ENCODE measurements around the gene PRPSAP1.
A peak's percentile ranks its signal among the peaks of the same experiment; 100 is the strongest.

PRPSAP1 gene, protein sequence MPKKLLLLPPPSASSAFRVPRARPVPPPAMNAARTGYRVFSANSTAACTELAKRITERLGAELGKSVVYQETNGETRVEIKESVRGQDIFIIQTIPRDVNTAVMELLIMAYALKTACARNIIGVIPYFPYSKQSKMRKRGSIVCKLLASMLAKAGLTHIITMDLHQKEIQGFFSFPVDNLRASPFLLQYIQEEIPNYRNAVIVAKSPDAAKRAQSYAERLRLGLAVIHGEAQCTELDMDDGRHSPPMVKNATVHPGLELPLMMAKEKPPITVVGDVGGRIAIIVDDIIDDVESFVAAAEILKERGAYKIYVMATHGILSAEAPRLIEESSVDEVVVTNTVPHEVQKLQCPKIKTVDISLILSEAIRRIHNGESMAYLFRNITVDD

DNA sequence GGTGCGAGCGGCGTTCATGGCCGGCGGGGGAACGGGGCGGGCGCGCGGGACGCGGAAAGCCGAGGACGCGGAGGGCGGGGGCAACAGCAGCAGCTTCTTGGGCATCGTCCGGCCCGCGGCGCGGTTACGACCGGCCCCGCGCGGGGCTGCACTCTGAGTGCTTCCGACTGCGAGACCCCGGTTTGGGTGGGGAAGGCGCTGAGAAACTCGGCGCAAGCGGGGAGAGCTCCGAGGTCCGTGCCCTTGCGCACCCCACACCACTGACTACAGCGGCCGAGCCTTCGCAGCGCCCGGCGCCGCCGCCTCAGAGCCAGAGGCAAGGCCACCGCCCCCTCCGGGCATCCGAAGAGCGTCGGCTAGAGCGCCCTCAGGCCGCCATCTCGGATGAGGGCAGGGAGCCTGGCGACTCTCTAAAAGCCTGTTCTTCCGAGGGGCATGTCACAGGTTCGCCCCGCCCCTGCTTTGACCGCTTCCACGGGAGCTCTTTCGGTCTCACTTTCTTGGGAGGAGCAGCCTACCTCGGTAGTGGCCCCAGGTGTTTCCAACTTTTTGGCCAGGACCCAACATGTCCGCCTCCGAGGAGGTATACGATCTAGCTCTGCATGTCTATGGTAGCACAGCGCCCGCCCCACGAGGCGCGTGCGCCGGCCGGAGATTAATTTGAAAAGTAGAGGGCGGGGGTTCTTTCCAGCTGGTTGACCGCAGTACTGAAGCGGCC, at the start of gene PRPSAP1:
TSS of gene PRPSAP1 (minus strand) at position 318 of the 718 bp plus-strand sequence. CDS start at position 105, 213 bp downstream.
- DNase-seq: peak; percentile 96

DNA sequence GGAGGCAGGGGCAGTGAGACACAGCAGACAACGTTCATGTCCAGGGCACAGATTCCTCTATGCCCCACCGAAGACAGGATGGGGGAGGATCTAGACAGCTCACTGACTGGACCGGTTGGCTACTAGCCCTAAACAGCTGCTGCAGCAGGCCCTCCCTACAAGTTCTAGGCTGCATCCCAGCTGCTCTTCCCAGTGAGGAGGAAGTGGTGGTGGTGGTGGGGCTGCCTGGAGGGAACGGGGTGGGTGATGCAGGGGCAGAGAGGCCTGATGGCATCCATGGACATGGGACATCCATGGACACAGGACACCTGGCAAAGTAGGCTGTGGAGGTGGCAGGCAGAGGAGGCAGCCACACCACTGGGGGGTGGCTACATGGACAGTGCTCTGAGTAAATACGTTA, 49.0 kb upstream of the PRPSAP1 start:
- DNase-seq: no peak

DNA sequence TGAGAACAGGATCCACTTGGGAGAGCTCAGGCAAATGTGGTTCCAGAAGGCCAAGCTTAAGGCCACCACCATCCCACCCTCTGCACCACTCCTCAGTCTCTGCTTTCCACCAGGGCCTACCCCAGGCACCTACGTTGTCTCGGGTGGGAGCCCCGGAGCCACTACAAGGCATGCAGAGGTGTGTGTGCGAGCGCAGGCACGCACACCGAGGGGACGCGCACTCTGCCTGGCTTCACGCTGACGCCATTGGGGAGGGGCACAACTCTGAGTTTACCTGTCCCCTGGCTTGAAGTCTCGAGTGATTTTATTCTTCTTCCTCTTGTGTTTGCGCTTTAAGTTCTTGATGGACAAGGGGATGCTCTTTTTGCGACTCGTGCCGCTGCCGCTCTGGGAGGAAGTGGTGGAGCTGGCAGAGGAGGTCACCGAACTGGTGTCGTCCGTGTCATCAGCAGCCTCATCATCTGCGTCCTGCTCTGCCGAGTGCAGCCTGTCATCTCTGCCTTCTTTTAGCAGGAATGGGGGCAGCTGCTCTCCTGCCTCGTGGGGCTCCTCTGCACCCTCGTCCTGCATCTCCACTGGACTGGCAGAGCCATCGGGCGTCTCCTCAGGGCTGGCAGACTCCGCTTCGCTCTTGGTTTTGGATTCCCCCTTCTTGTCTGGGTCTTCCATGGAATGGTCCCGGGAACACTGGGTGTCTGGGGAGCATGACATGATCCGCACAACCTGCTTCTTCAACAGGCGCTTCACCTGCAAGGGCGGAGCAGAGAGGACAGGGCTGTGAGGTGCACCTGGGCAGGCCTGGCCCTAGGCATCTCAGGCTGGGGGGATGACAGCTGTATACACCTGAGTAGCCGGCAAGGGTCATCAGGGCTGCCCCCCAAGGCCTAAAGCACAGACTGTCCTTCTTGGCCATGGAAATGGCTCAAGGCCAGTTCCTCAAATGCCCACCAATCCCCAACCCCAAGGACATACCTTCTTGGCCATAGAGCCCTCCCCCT, 45.8 kb upstream of the PRPSAP1 start:
- no peak for DNase-seq

DNA sequence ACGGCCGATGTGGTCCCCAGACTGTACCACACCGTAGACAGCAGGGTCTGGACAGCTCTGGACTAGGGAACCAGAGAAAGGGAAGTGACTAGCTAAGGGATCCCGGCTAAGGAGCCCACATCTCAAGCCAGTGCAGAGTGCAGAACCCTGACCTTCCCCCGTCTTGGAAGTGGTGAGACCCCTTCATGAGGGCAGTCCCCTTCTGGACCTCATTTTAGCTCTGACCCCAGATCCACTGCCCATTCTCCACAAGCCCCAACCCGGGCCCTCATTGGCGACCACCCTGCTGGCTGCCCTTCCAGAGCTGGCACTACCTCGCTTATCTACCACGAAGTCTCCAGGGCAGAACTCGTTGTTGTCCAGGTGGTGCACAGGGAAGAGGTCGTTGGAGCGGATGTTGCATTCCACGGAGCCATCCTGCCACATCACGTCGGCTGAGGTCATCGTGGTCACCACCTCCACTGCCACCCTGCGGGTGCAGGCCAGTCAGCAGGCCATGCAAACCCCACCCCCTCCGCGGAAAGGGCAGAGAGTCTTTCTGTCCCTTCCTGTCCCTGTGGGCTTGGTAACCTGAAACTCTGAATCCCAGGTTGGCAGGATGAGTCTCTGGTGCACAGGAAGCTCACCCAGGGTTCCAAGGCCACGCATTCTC, 44.9 kb upstream of the PRPSAP1 start:
- DNase-seq: peak in 1 of 2 experiments; percentile 25

DNA sequence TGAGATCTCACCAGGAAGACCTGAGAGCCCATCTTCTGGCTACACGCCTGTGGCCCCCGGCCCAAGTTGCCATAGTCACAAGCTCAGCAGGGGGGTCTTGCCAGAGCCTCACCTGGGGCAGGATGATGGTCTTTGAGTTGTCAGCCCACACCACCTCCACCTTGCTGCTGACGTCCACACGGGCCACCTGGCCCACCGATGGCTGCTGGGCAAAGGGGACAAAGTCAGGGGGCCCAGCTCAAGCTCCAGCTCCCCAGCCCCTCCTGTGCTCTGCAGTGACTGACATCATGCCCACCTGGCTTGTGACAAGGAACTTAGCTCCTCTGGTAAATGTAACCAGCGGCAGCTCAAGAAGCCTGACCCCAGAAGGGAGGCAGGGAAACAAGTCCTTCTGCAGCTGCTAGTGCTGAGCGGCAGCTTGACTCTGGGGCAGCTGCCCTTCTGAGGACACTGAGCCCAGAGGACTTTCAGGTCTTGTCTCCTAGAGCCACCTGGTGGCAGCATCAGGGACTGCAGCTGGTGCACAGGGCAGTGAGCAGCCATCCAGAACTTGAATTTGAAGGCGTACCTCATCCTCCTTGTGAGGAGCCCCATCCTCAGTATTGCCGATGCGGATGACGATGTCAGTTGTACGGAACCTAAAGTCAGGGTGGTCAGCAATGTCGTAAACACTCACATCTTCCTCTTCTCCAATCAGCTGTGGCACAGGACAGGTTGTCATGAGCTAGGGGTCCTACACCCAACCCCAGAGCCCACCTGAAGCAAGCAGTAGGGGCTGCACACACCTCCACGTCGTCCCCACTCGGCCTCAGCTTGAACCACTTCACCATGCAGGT, 44.2 kb upstream of the PRPSAP1 start:
- peak; percentile 81 to 85 for DNase-seq

DNA sequence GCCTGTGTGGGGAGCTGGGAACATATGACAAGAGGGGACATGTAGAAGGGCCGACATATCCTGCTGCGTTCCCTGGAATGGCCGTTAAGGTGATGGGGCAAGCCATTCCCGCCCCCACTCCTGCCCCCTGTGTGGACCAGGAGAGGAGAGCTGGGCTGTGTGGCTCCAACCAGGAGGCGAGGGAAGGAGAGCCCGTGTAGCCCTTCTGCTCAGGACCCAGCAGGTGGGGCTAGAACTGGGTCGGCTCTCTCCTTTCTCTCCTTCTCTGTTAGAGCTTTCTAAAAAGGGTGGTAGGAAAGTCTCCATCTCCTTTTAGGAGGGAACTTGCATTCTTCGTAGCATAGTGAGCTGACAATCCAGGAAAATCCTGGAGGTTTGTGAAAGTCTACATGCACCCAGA, 43.5 kb upstream of the PRPSAP1 start:
- DNase-seq: peak; percentile 20 to 22

DNA sequence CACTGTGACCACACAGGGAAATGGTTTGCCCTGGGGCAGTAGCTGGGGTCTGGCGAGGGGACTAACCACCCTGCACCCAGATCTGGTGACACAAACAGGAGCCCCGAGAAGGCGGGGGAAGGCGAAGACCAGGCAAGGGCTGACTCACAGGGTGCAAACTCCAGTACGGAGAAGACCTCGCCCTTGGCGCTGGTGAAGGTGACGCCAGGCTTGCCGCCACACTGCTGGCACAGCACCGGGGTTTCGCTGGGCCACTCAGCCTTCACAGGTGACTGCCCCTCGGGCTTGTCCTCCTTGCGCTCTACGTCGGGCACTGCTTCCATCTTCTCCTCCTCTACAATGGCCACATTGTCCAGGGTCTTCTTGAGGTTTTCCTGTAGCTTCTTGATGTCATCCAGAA, 42.3 kb upstream of the PRPSAP1 start:
- no peak for DNase-seq

DNA sequence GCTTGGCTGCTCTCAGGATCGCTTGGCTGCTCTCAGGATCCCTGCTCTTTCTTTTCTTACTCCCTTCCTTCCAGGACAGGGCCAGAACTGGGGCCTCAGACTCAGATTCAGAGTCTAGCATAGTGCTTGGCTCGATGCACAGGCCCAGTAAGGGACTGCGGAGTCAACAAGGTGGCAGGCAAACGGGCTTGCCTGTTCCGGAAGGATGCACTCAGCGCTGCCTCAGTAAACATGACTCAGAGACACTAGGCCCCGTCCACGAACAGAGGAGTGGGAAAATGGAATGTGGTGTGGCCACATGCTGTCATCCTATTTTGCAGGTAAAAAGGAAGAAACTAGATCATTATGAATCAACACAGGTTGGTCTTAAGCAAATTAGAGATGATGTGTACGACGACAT, 40.5 kb upstream of the PRPSAP1 start:
- DNase-seq: no peak

DNA sequence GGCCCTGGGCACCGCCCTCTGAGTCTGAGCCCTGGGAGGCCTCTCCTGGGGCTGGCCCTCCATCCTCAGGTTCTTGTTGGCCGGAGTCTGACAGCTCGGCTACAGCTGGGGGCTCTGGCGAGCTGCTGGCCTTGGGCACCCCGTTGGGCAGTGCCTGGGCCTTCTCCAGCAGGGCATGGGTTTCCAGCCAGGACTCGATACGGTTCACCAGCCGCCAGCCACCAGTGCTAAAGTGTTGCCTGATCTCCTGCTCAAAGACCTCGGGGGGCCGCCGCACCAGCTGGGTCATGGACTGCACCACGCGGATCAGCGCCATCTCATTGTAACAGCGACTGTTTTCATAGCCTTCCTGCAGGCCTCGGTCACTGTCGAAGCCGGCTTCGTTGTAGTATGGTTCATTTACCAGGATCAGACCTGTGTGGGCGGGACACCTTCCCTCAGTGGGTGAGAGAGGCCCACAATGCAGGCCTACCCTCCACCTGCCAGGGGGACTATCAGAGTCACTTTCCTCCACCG, 37.5 kb upstream of the PRPSAP1 start:
- DNase-seq: no peak

DNA sequence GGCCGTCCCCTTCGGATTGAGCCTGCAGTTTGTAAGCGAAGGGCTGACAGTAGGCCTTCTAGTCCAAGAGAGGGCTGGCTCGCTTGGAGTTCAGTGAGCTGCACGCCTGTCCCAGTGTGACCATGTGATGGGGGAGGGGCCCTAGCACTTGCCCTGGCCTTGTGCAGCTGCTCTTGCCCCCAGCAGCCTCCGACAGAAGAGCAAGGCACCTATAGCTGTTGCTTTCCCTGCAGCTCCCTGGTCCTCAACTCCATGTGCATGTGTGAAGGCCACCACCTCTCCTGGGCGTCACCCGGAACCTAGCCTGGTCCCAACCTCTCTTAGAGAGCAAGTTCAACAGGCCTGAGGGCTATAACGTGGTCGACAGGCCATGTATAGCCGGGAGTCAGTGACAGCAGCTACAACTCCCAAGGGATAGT, 36.3 kb upstream of the PRPSAP1 start:
- no peak for DNase-seq

DNA sequence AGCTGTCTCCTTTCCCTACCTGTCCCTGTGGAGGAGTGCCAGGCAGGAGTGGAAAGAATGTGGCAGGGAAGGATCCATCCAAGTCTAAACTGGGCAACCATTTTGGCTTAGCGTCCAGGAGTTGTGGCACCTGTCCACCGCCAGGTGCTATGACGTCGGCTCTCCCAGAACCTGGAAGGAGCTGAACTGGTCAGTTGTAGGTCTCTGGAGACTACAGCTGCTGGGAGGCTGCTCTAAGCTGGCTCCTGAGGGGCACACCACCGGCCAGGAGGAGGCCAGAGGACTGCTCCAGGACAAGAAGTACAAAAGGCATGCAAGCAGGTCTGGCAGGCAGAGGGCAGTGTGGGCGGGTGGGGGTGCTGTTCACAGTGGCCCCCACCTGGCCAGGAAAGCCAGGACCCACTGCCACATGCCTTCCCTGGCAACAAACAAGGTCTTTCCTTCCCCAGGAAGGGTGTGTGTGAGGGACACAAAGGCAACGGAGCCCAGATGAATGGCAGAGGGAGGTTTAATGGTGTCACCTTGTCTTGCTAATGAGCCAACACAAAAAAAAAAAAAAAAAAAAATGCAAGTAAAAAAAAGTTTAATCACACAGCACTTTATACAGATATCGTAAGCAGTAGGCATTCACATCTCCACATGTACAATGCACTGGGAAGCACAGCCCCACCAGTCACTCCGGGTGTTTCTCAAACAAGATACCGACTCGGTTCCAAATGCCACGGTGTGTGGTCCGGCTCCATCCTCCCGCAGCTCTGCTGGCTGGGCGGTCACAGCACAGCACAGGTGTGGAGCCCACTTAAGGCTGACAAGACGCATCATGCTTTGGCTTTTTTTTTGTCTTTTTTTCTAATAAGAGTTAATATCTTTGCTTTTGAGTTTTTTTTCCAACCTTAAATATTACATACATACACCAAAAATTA, 35.5 kb upstream of the PRPSAP1 start:
- DNase-seq: no peak

DNA sequence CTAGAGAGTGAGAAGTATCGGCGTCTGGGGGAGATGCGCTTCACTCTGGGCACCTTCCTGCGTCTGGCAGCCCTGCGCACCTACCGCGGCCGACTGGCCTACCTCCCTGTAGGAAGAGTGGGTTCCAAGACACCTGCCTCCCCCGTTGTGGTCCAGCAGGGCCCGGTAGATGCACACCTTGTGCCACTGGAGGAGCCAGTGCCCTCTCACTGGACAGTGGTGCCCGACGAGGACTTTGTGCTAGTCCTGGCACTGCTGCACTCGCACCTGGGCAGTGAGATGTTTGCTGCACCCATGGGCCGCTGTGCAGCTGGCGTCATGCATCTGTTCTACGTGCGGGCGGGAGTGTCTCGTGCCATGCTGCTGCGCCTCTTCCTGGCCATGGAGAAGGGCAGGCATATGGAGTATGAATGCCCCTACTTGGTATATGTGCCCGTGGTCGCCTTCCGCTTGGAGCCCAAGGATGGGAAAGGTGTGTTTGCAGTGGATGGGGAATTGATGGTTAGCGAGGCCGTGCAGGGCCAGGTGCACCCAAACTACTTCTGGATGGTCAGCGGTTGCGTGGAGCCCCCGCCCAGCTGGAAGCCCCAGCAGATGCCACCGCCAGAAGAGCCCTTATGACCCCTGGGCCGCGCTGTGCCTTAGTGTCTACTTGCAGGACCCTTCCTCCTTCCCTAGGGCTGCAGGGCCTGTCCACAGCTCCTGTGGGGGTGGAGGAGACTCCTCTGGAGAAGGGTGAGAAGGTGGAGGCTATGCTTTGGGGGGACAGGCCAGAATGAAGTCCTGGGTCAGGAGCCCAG, 33.5 kb upstream of the PRPSAP1 start:
- DNase-seq: no peak

DNA sequence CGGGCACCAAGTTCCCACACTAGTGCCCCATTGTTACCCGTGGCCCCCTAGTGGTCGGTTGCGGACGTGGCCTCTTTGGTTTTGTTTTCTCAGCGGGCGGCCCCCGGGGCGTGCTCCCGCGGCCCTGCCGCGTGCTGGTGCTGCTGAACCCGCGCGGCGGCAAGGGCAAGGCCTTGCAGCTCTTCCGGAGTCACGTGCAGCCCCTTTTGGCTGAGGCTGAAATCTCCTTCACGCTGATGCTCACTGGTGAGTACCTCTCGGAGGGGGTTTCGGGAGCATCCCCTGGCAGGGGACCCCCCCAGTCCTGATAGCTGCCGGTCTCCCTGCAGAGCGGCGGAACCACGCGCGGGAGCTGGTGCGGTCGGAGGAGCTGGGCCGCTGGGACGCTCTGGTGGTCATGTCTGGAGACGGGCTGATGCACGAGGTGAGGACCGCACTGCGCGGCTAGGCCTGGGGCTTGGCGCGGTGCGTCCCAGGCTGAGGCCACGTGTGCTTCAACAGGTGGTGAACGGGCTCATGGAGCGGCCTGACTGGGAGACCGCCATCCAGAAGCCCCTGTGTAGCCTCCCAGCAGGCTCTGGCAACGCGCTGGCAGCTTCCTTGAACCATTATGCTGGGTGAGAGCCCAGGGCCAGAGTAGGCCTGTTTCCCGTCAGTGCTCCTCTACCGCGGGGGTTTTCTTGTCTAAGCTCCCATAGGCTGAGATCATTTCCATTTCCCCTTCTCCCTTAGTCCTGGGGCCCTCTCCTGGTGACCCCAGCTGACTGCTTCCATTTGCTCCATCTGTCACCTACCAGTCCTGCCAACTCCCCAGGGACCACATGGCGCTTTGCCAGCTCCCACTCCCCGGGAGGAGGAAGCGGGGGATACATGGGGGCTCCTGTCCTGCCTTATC, 32.4 kb upstream of the PRPSAP1 start:
- DNase-seq: peak; percentile 87 to 89

DNA sequence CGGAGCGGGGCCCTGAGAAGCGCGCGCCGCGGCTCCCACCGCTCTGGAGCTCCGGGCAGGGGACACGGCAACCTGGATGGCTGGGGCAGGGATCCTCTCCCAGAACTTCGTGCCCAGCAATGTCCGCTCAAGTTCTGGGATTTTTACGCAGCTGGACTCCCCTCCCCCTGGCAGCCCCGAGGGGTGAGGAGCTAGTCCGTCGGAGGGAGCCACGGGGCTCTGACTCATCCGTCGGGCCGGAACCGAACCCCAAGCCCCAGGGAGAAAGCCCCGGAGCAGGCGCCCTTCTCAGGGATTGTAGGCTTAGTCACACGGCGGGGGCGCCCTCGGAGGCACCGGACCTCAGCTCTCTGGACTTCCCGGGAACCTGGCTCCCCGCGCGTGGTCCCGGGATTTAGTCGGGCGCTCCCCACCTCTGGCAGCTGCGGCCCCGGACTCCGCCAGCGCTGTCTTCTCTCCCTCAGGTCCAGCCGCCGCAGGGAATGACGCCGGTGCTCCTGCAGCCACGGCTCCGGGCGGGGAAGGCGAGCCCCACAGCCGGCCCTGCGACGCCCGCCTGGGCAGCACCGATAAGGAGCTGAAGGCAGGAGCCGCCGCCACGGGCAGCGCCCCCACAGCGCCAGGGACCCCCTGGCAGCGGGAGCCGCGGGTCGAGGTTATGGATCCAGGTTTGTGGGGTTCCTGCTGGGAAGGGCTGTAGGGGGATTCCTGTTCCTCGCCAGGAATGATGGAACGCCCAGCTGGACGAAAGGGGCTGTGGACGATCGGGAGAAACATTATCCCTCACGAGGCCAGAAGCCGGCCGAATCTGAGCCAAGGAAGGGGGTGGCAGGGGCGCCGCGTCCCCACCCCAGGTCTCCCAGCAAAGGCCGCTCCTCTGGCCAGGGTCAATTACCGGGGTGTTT, 31.5 kb upstream of the PRPSAP1 start:
- peak in 1 of 2 experiments; percentile 18 for DNase-seq

DNA sequence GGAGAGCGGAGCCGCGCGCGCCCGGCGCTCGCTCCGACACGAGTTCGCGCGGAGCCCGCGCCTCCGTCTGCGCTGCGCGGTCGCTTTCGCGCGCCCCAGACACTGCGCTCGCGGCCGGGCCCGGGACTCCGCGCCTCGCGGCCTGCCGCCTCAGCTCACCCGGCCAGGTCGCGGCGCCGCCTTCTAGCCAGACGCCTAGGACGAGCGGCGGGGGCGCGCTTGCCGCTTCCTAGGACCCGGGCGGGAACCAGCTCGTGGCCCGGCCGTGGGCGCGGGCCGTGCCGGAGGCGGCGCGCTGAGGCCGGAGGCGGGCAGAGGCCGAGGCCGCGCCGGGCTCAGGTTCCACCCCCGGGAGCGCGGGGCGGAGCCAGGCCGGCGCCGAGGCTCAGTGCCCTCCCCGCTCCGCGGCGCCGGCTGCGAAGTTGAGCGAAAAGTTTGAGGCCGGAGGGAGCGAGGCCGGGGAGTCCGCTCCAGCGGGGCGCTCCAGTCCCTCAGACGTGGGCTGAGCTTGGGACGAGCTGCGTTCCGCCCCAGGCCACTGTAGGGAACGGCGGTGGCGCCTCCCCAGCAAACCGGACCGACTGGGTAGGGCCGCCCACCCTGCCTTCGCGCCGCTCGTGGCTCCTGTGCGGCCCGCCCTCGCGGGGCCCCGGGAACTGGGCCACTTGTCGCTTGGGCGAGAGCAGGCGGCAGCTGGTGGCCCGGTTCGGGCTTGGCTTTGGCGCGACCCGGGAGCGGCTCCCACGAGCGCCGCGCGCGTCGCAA, 30.7 kb upstream of the PRPSAP1 start, which contains the start of gene SPHK1:
TSS of gene SPHK1 (plus strand) at position 388 of the 765 bp plus-strand sequence. CDS start 1,036 bp downstream, outside the sequence.
- peak; percentile 76 to 84 for DNase-seq
